GM12878 (cell line): ENCODE results near the gene STAT4. TPM values are rescaled to one million over a fixed set of nuclear protein-coding genes. Genes with fewer than 3 reads are reported as not detected.
A peak's percentile ranks its signal among the peaks of the same experiment; 100 is the strongest.

Source experiments
- ATAC-seq: fragments of 200-7000 bp; cut with Tn5 transposase; 3 replicates; pipeline ENCODE4 v1.9.1; 2020; ENCODE audit warnings: mild to moderate bottlenecking, moderate library complexity
- BruUV-seq: library from RNA; stranded (reverse); fragments of 400-500 nt; replicated peaks from 2 replicates; lab custom pipeline; 2021; lab: Mats Ljungman, UMichigan
- CTCF ChIA-PET: fragments of 300-600 bp; sonication (Branson Sonifier 250); formaldehyde crosslinking; extraction: SDS; loops from one replicate; lab custom pipeline; 2021; ENCODE audit warnings: inconsistent platforms; lab: Yijun Ruan, JAX
- POLR2A ChIA-PET: fragments of 350-600 bp; formaldehyde crosslinking; extraction: SDS; loops from one replicate; lab custom pipeline; 2021; ENCODE audit warnings: inconsistent platforms; lab: Charles Lee
- RAD21 ChIA-PET: fragments of 300-600 bp; sonication (Branson Sonifier 250); formaldehyde crosslinking; loops from one replicate; lab custom pipeline; 2023; ENCODE audit warnings: antibody characterized with exemption; ENCODE audit not compliant: unreplicated experiment; lab: Charles Lee
- SMC1A ChIA-PET: fragments of 300-600 bp; sonication (Branson Sonifier 250); formaldehyde crosslinking; loops from one replicate; lab custom pipeline; 2023; ENCODE audit not compliant: unreplicated experiment, uncharacterized antibody; lab: Charles Lee
- DNase-seq: peaks from one replicate; pipeline ENCODE4 v3.0.0-alpha.2; 2011; ENCODE audit warnings: low read depth, low spot score
- FAIRE-seq: peaks from 3 replicates; lab custom pipeline; 2011; peaks lifted over from hg19 to GRCh38; lab: Jason Lieb, UNC
- H2AFZ ChIP-seq: 2 replicates; pipeline ENCODE4 v1.6.0; 2011; ENCODE audit warnings: low read depth, low read length, control low read depth; ENCODE audit not compliant: control insufficient read depth
- H3K27ac ChIP-seq: 2 replicates; pipeline ENCODE4 v1.5.1; 2011; ENCODE audit warnings: control low read depth; ENCODE audit not compliant: control insufficient read depth, insufficient read depth
- H3K27me3 ChIP-seq, 2 experiments: replicated peaks in 1 of 2; 2 replicates each; pipeline versions ENCODE4 v1.6.0 to v1.6.1; 2011; ENCODE audit warnings: low read length in 1 of 2; ENCODE audit not compliant: control insufficient read depth in 2 of 2, insufficient read depth in 2 of 2
- H3K36me3 ChIP-seq, 2 experiments: 2 replicates each; pipeline ENCODE4 v1.5.1; 2011; ENCODE audit warnings: low read length in 1 of 2; ENCODE audit not compliant: control insufficient read depth in 2 of 2, insufficient read depth in 2 of 2
- H3K4me1 ChIP-seq: 2 replicates; pipeline ENCODE4 v1.6.1; 2011; ENCODE audit warnings: mild to moderate bottlenecking, low read length, moderate library complexity, mixed read lengths; ENCODE audit not compliant: control insufficient read depth, insufficient read depth
- H3K4me2 ChIP-seq: 2 replicates; pipeline ENCODE4 v1.6.0; 2011; ENCODE audit warnings: control low read depth; ENCODE audit not compliant: control insufficient read depth, insufficient read depth
- H3K4me3 ChIP-seq: fragments of 200-600 bp; sonication (generic); 2 replicates; pipeline ENCODE4 v1.5.1; 2016
- H3K79me2 ChIP-seq: 2 replicates; pipeline ENCODE4 v1.6.0; 2011; ENCODE audit warnings: low read length; ENCODE audit not compliant: control insufficient read depth, insufficient read depth
- H3K9ac ChIP-seq: 2 replicates; pipeline ENCODE4 v1.8.0; 2011; ENCODE audit warnings: low read length, control low read depth, mixed read lengths; ENCODE audit not compliant: control insufficient read depth, insufficient read depth
- H3K9me3 ChIP-seq: replicated peaks from 3 replicates; pipeline ENCODE4 v1.5.1; 2011; ENCODE audit warnings: mild to moderate bottlenecking, low read length; ENCODE audit not compliant: control insufficient read depth, insufficient read depth
- H4K20me1 ChIP-seq: 2 replicates; pipeline ENCODE4 v1.6.0; 2011; ENCODE audit not compliant: control insufficient read depth, insufficient read depth
- CHD2 ChIP-seq: IDR thresholded peaks from 2 replicates; pipeline ENCODE4 v1.6.1; 2011; ENCODE audit warnings: low read depth, low read length, improper control_type of control experiment, borderline replicate concordance
- EP300 ChIP-seq, 2 experiments: fragments of 150-350 bp in 1 of 2; IDR thresholded peaks; 2 replicates each; pipeline ENCODE4 v1.6.1; 2011 to 2012; ENCODE audit warnings: low read depth in 2 of 2, low read length in 2 of 2, borderline replicate concordance in 1 of 2, improper control_type of control experiment in 1 of 2, inconsistent platforms in 1 of 2; ENCODE audit not compliant: control insufficient read depth in 1 of 2
- ETV6 ChIP-seq, 2 experiments: fragments of 450-650 bp in 1 of 2; IDR thresholded peaks in 1 of 2; conservative IDR thresholded peaks in 1 of 2; 2 replicates each; pipeline ENCODE4 v1.6.1; 2014; ENCODE audit warnings: antibody characterized with exemption in 1 of 2, borderline replicate concordance in 1 of 2, low read depth in 1 of 2, mild to moderate bottlenecking in 1 of 2, moderate library complexity in 1 of 2
- IRF4 ChIP-seq: IDR thresholded peaks from 2 replicates; pipeline ENCODE4 v1.6.1; 2011; ENCODE audit warnings: low read depth, low read length
- MTA2 ChIP-seq: fragments of 450-650 bp; IDR thresholded peaks from 2 replicates; pipeline ENCODE4 v1.6.1; 2016; ENCODE audit warnings: low read depth, mild to moderate bottlenecking, moderate library complexity
- MTA3 ChIP-seq: IDR thresholded peaks from 2 replicates; pipeline ENCODE4 v1.6.1; 2012; ENCODE audit warnings: low read length, inconsistent platforms, borderline replicate concordance
- NFIC ChIP-seq: IDR thresholded peaks from 2 replicates; pipeline ENCODE4 v1.6.1; 2012; ENCODE audit warnings: low read depth, mild to moderate bottlenecking, inconsistent platforms, low read length, moderate library complexity
- NFYA ChIP-seq: IDR thresholded peaks from 2 replicates; pipeline ENCODE4 v1.6.1; 2011; ENCODE audit warnings: low read depth, mild to moderate bottlenecking, low read length, improper control_type of control experiment, borderline replicate concordance
- NR2F1 ChIP-seq: fragments of 450-650 bp; conservative IDR thresholded peaks from 2 replicates; pipeline ENCODE4 v1.6.1; 2017; ENCODE audit warnings: mild to moderate bottlenecking
- PAX8 ChIP-seq: fragments of 450-650 bp; IDR thresholded peaks from 2 replicates; pipeline ENCODE4 v1.6.1; 2017; ENCODE audit warnings: mild to moderate bottlenecking, moderate library complexity
- POLR2AphosphoS5 ChIP-seq: IDR thresholded peaks from 2 replicates; pipeline ENCODE4 v1.6.1; 2011; ENCODE audit warnings: mild to moderate bottlenecking, low read length, inconsistent platforms
- REST ChIP-seq: IDR thresholded peaks from 2 replicates; pipeline ENCODE4 v1.6.1; 2012; ENCODE audit warnings: mild to moderate bottlenecking, low read depth, low read length
- RUNX3 ChIP-seq: IDR thresholded peaks from 2 replicates; pipeline ENCODE4 v1.6.1; 2012; ENCODE audit warnings: low read length, inconsistent platforms
- TAF1 ChIP-seq: IDR thresholded peaks from 2 replicates; pipeline ENCODE4 v1.6.1; 2011; ENCODE audit warnings: mild to moderate bottlenecking, low read depth, low read length, borderline replicate concordance
- ZBTB11 ChIP-seq: fragments of 450-650 bp; formaldehyde crosslinking; IDR thresholded peaks from 2 replicates; pipeline ENCODE4 v1.5.0; 2022; ENCODE audit warnings: mild to moderate bottlenecking, missing genetic modification characterization
- ZNF384 ChIP-seq: IDR thresholded peaks from 2 replicates; pipeline ENCODE4 v1.6.1; 2012; ENCODE audit warnings: low read depth, mild to moderate bottlenecking, low read length, improper control_type of control experiment, borderline replicate concordance
- WGBS: methylation state at CpG from one replicate; pipeline ENCODE4 v1.1.6; 2016; ENCODE audit warnings: low lambda C conversion rate; ENCODE audit not compliant: insufficient replicate concordance, insufficient coverage; ENCODE audit errors: missing lambda C conversion rate; 5-methylcytosine and 5-hydroxymethylcytosine counted together
- in situ Hi-C: fragments of 300-500 bp; cut with MboI; formaldehyde crosslinking; loops from 9 replicates; pipeline ENCODE4 v1.14.3; 2018; ENCODE audit warnings: mixed read lengths
- intact Hi-C: fragments of 100-400 bp; cut with micrococcal nuclease; formaldehyde crosslinking; loops from one replicate; pipeline ENCODE4 v1.14.2; 2022; ENCODE audit not compliant: unreplicated experiment
- polyA plus RNA-seq, 11 experiments: library from polyadenylated mRNA; depleted of rRNA in 4 of 11; unstranded in 6 of 11; stranded (reverse) in 5 of 11; fragments of >200 nt; fragmentation: Nextera tagmentation in 4 of 11; fragmentation: Illumina TruSeq in 1 of 11; extraction: Ambion mirVana in 4 of 11; extraction: Trizol in 1 of 11; gene quantifications; 1 replicate in 1 of 11; 2 replicates in 10 of 11; pipeline versions ENCODE4 v1.2.1 to v1.2.3, GENCODE V29; 2011 to 2016; ENCODE audit warnings: inconsistent platforms in 2 of 11, missing spikeins in 2 of 11, low read depth in 1 of 11
- total RNA-seq, 4 experiments: library from RNA; depleted of rRNA in 3 of 4; stranded (reverse); fragments of >200 nt in 3 of 4; fragmentation: Illumina TruSeq in 1 of 4; extraction: Trizol in 1 of 4; gene quantifications; 2 replicates each; pipeline versions ENCODE4 v1.2.1 to v1.2.3, GENCODE V29; 2013 to 2021

Gene STAT4
- total and polyA plus RNA-seq, 10 of the 15 experiments (the other 5 are each of a cell fraction or from before 2014, with no cell fraction given): 3.1 to 9.3 (median 7.1) TPM

- CTCF ChIA-PET: interaction anchor here (1.6 kb wide), 1 partner anchor 70 kb away, joined by 3 read pairs; no protein-coding TSS in a partner anchor
- no peaks in the 10 kb centered on the region for H4K20me1 ChIP-seq
- FAIRE-seq: no peak
- TF ChIP-seq CHD2: no peak
- no peak for TF ChIP-seq TAF1
- peak; percentile 80; the same call in 1 of the 2 replicates for TF ChIP-seq NFIC
- no peak for TF ChIP-seq ZNF384
- peak in 1 of 2 experiments; percentile 35; a peak in 1 of 4 replicates for TF ChIP-seq ETV6 (conservative IDR thresholded peaks at IDR 0.05 in 1 of 2, IDR thresholded peaks at IDR 0.05 in 1 of 2; ENCODE audit: borderline replicate concordance in 1 of 2, low read depth in 1 of 2)
- peak; percentile 54 for TF ChIP-seq NR2F1
- 0 out of 2 replicates have a peak, but pooled peaks have one; percentile 43 for TF ChIP-seq MTA3
- TF ChIP-seq RUNX3: peak; percentile 66; the same call in 1 of the 2 replicates
- TF ChIP-seq EP300 (IDR thresholded peaks at IDR 0.05; ENCODE audit: borderline replicate concordance in 1 of 2, control insufficient read depth in 1 of 2, low read depth in 2 of 2, low read length in 2 of 2): peak in 1 of 2 experiments; percentile 67; a peak in 1 of 4 replicates
- TF ChIP-seq POLR2AphosphoS5: no peak
- TF ChIP-seq MTA2: no peak
- TF ChIP-seq NFYA: no peak
- TF ChIP-seq PAX8: no peak
- TF ChIP-seq REST: no peak
- TF ChIP-seq IRF4: peak; percentile 73; the same call in 1 of the 2 replicates
- TF ChIP-seq ZBTB11 (CRISPR knock-in tag): no peak
Observed at GRCh38 chr2:191122638-191123294, 28.0 kb downstream of the STAT4 start.

More at GRCh38 chr2:191122638-191123294, 28.0 kb downstream of the STAT4 start:
- no peak overlapping the region for H3K4me2 ChIP-seq
- ATAC-seq (peak; percentile 84), DNase-seq (no peak)
- BruUV-seq: no TSS peak
- H3K4me3 ChIP-seq: no peak overlapping the region
- ChIA-PET POLR2A (interaction anchor here (1.2 kb wide), 1 partner anchor 10 kb away, joined by 4 read pairs; no protein-coding TSS in a partner anchor), RAD21 (interaction anchor here (0.7 kb wide), 1 partner anchor 10 kb away, joined by 4 read pairs; no protein-coding TSS in a partner anchor), SMC1A (interaction anchor here (0.8 to 1.4 kb wide), 4 partner anchors 13 to 71 kb away, joined by 3 to 5 read pairs (median 4); no protein-coding TSS in a partner anchor)
- in situ Hi-C loops: no loop called here
- no peaks in the 10 kb centered on the region for H3K4me1 ChIP-seq
- no peaks in the 10 kb centered on the region for H3K36me3 ChIP-seq
- 2% methylated on average over 2 of the region's 2 CpGs for whole genome bisulfite sequencing
- H3K27me3 ChIP-seq: no peaks in the 10 kb centered on the region
- no peaks in the 10 kb centered on the region for H3K9me3 ChIP-seq
- H3K9ac ChIP-seq: no peak overlapping the region
- H3K27ac ChIP-seq: no peak overlapping the region
- intact Hi-C loops: loop anchor here (10.0 kb wide), 1 partner anchor 398 kb away; no protein-coding TSS in a partner anchor
- no peaks in the 10 kb centered on the region for H3K79me2 ChIP-seq
- H2AFZ ChIP-seq: no peak overlapping the region
